Measurements from ENCODE around the gene FBXW8. TPM values are rescaled to one million over a fixed set of nuclear protein-coding genes. Genes with fewer than 3 reads are reported as not detected.

FBXW8 gene
- total and polyA plus RNA-seq, 5 donors, result 3.3 to 10.2 (median 7.5) TPM

DNA sequence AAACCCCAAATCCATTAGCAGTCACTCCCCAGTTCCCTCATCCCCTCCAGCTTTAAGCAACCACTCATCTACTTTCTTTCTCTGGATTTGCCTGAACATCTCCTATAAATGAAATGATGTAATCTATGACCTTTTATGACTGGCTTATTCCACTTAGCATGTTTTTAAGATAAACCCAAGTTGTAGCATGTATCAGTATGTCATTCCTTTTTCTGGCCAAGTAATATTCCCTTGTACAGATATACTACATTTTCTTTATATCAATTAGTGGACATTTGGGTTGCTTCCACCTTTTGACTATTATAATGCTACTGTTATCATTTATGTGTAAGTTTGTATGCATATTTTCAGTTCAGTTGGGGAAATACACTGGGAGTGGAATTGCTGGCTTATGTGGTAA, 105.1 kb downstream of the FBXW8 start:
- Histone ChIP-seq H3K4me3 (ENCODE audit: low read length) (no peak overlapping the region), H3K27ac (ENCODE audit: low read length) (no peak overlapping the region), H3K9me3 (ENCODE audit: control insufficient read depth, low read length) (no peaks in the 10 kb centered on the region), H3K4me1 (ENCODE audit: control insufficient read depth, insufficient read depth, low read length) (peaks cover 1% of the 10 kb centered on the region), H3K27me3 (ENCODE audit: control insufficient read depth, insufficient read depth) (no peaks in the 10 kb centered on the region)
- DNase-seq (no peak), ATAC-seq (no peak)
- intact Hi-C loops (cut with DNase I), result no loop called here

DNA sequence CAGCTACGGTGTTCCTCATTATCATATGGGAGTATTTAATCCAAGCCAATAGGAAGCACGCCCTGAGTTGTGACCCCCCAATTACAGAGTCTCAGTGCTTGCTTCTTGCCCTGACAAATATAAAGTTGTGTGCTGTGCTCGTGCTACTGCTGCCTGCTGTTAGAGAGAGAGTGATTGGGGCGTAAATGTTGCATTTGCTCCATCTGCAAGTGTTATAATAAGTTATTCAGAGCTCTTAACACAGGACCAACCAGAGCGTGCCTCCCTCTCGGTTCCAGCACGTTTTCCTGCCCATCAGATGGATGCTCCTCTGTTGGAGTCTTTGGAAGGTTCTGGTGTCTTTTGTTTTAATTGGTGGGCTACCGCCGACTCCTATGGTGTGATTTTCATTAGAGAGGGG, 107.1 kb downstream of the FBXW8 start:
- H3K27ac ChIP-seq (ENCODE audit: low read length), result no peak overlapping the region
- H3K4me1 ChIP-seq (ENCODE audit: control insufficient read depth, insufficient read depth, low read length), result no peaks in the 10 kb centered on the region
- intact Hi-C loops (cut with DNase I), result no loop called here
- DNase-seq, result no peak
- 89% methylated on average over 9 of the region's 9 CpGs for WGBS
- H3K27me3 ChIP-seq (ENCODE audit: control insufficient read depth, insufficient read depth), result no peaks in the 10 kb centered on the region
- no peaks in the 10 kb centered on the region for H3K9me3 ChIP-seq (ENCODE audit: control insufficient read depth, low read length)
- H3K4me3 ChIP-seq (ENCODE audit: low read length), result no peak overlapping the region
- no peak for ATAC-seq

DNA sequence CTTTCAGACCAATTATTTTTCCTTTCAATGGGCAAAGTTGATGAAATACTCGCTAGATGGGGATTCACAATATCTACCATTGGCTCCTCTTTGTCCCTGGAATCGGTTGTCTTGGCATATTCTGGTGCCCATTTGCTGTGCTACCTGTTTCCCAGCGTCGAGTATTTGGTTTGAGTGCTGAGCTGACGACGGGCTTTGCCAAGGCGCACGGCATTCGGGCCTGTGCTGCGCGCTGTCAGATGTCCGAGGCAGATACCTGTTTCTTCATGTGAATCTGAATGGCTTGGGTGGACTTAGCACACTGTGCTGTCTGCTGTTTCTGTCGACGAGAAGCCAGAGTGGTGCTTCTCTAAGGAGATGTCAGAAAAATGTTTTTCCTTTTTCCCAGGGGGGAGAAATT, 107.5 kb downstream of the FBXW8 start:
- DNase-seq, result no peak
- intact Hi-C loops (cut with DNase I), result no loop called here
- 89% methylated on average over 14 of the region's 14 CpGs for WGBS

GRCh38 chr12:117018685-117019084, 107.9 kb downstream of the FBXW8 start:
- intact Hi-C loops (cut with DNase I), result no loop called here
- WGBS, result 85% methylated on average over 3 of the region's 3 CpGs
- Histone ChIP-seq H3K4me3 (ENCODE audit: low read length) (no peak overlapping the region), H3K27ac (ENCODE audit: low read length) (no peak overlapping the region), H3K27me3 (ENCODE audit: control insufficient read depth, insufficient read depth) (no peaks in the 10 kb centered on the region), H3K4me1 (ENCODE audit: control insufficient read depth, insufficient read depth, low read length) (no peaks in the 10 kb centered on the region), H3K9me3 (ENCODE audit: control insufficient read depth, low read length) (no peaks in the 10 kb centered on the region)
- DNase-seq, result no peak
- ATAC-seq, result no peak

More for the DNA sequence above, 107.5 kb downstream of the FBXW8 start:
- Histone ChIP-seq H3K4me1 (ENCODE audit: control insufficient read depth, insufficient read depth, low read length) (no peaks in the 10 kb centered on the region), H3K9me3 (ENCODE audit: control insufficient read depth, low read length) (no peaks in the 10 kb centered on the region), H3K27ac (ENCODE audit: low read length) (no peak overlapping the region), H3K27me3 (ENCODE audit: control insufficient read depth, insufficient read depth) (no peaks in the 10 kb centered on the region), H3K4me3 (ENCODE audit: low read length) (no peak overlapping the region)
- no peak for ATAC-seq

DNA sequence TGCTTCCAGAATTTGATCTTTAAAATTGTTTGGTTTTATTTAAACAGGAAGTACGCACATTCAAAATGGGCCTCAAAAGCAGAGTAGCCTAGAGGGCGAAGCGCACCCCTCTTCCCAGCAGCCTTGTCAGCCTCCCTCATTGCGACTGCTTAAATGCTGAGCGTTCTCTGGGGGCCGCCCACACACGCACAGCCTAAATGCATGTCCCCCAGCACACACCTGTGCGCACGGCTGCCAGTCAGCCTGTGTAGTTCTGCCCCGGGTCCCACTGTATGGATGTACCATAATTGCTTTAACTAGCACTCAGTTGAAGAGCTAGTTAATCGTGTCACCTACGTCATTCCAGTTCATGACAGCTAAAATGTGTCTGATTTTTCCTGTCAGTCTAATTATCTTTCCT, 109.1 kb downstream of the FBXW8 start:
- Histone ChIP-seq H3K27ac (ENCODE audit: low read length) (no peak overlapping the region), H3K9me3 (ENCODE audit: control insufficient read depth, low read length) (no peaks in the 10 kb centered on the region), H3K27me3 (ENCODE audit: control insufficient read depth, insufficient read depth) (no peaks in the 10 kb centered on the region), H3K4me1 (ENCODE audit: control insufficient read depth, insufficient read depth, low read length) (no peaks in the 10 kb centered on the region), H3K4me3 (ENCODE audit: low read length) (no peak overlapping the region)
- intact Hi-C loops (cut with DNase I), result loop anchor here (10.0 kb wide), 3 partner anchors 105 to 135 kb away; no protein-coding TSS in a partner anchor
- no peak for ATAC-seq
- DNase-seq, result no peak
- 94% methylated on average over 12 of the region's 12 CpGs for WGBS

- DNase-seq, result no peak
- no peak overlapping the region for H3K4me3 ChIP-seq (ENCODE audit: low read length)
- WGBS, result 70% methylated on average over 12 of the region's 12 CpGs
- intact Hi-C loops (cut with DNase I), result loop anchor here (10.0 kb wide), 3 partner anchors 104 to 134 kb away; no protein-coding TSS in a partner anchor
- no peaks in the 10 kb centered on the region for H3K4me1 ChIP-seq (ENCODE audit: control insufficient read depth, insufficient read depth, low read length)
- H3K9me3 ChIP-seq (ENCODE audit: control insufficient read depth, low read length), result no peaks in the 10 kb centered on the region
- no peaks in the 10 kb centered on the region for H3K27me3 ChIP-seq (ENCODE audit: control insufficient read depth, insufficient read depth)
- ATAC-seq, result no peak
- no peak overlapping the region for H3K27ac ChIP-seq (ENCODE audit: low read length)
Measured at GRCh38 chr12:117020536-117021220, 109.9 kb downstream of the FBXW8 start.

DNA sequence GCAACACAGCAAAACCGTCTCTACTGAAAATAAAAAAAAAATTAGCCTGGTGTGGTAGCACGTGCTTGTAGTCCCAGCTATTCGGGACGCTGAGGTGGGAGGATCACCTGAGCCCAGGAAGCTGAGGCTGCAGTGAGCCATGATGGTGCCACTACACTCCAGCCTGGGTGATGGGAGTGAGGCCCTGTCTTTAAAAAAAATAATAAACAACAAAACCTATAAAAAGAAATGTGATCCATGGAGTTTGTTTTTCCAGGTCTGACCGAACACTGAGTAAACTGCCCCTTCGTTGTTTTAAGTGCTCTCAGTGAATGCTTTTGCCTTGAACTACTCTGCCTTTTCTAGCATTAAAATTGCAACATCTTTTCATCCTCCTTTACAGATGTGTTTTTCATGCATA, 111.7 kb downstream of the FBXW8 start:
- Histone ChIP-seq H3K27me3 (ENCODE audit: control insufficient read depth, insufficient read depth) (no peaks in the 10 kb centered on the region), H3K27ac (ENCODE audit: low read length) (no peak overlapping the region), H3K9me3 (ENCODE audit: control insufficient read depth, low read length) (no peaks in the 10 kb centered on the region), H3K4me3 (ENCODE audit: low read length) (no peak overlapping the region), H3K4me1 (ENCODE audit: control insufficient read depth, insufficient read depth, low read length) (no peaks in the 10 kb centered on the region)
- no peak for DNase-seq
- no peak for ATAC-seq
- 81% methylated on average over 6 of the region's 6 CpGs for WGBS
- intact Hi-C loops (cut with DNase I), result loop anchor here (10.0 kb wide), 3 partner anchors 102 to 132 kb away; no protein-coding TSS in a partner anchor

GRCh38 chr12:117023998-117024960, 113.5 kb downstream of the FBXW8 start:
- intact Hi-C loops (cut with DNase I), result loop anchor here (10.0 kb wide), 3 partner anchors 101 to 131 kb away; no protein-coding TSS in a partner anchor
- no peaks in the 10 kb centered on the region for H3K9me3 ChIP-seq (ENCODE audit: control insufficient read depth, low read length)
- WGBS, result 86% methylated on average over 24 of the region's 24 CpGs
- H3K4me3 ChIP-seq (ENCODE audit: low read length), result no peak overlapping the region
- DNase-seq (no peak), ATAC-seq (no peak)
- no peak overlapping the region for H3K27ac ChIP-seq (ENCODE audit: low read length)
- no peaks in the 10 kb centered on the region for H3K27me3 ChIP-seq (ENCODE audit: control insufficient read depth, insufficient read depth)
- no peaks in the 10 kb centered on the region for H3K4me1 ChIP-seq (ENCODE audit: control insufficient read depth, insufficient read depth, low read length)

GRCh38 chr12:117024961-117025480, 114.3 kb downstream of the FBXW8 start:
- no peak overlapping the region for H3K27ac ChIP-seq (ENCODE audit: low read length)
- 86% methylated on average over 10 of the region's 10 CpGs for WGBS
- ATAC-seq, result no peak
- no peaks in the 10 kb centered on the region for H3K4me1 ChIP-seq (ENCODE audit: control insufficient read depth, insufficient read depth, low read length)
- DNase-seq, result no peak
- no peaks in the 10 kb centered on the region for H3K9me3 ChIP-seq (ENCODE audit: control insufficient read depth, low read length)
- intact Hi-C loops (cut with DNase I), result loop anchor here (5.0 to 10.0 kb wide), 4 partner anchors 92 to 130 kb away; no protein-coding TSS in a partner anchor
- no peaks in the 10 kb centered on the region for H3K27me3 ChIP-seq (ENCODE audit: control insufficient read depth, insufficient read depth)
- no peak overlapping the region for H3K4me3 ChIP-seq (ENCODE audit: low read length)

- 28% methylated on average over 14 of the region's 14 CpGs for WGBS
- intact Hi-C loops (cut with DNase I), result loop anchor here (5.0 to 10.0 kb wide), 4 partner anchors 92 to 129 kb away; no protein-coding TSS in a partner anchor
- H3K27ac ChIP-seq (ENCODE audit: low read length), result no peak overlapping the region
- H3K9me3 ChIP-seq (ENCODE audit: control insufficient read depth, low read length), result no peaks in the 10 kb centered on the region
- H3K27me3 ChIP-seq (ENCODE audit: control insufficient read depth, insufficient read depth), result no peaks in the 10 kb centered on the region
- DNase-seq, result peak; percentile 62 to 84 (median 80)
- ATAC-seq, result peak; percentile 81 to 84
- no peaks in the 10 kb centered on the region for H3K4me1 ChIP-seq (ENCODE audit: control insufficient read depth, insufficient read depth, low read length)
- no peak overlapping the region for H3K4me3 ChIP-seq (ENCODE audit: low read length)
Measured at GRCh38 chr12:117025481-117026151, 114.9 kb downstream of the FBXW8 start.

Measured in right cardiac atrium (tissue), 5 donors.